Neural cell (in vitro differentiated cells): Measurements from ENCODE around the gene GNPDA2.

Source experiments
- CTCF ChIP-seq: fragments of 450-650 bp; IDR thresholded peaks from 2 replicates; pipeline ENCODE4 v1.5.1; 2014; ENCODE audit warnings: antibody characterized with exemption, mild to moderate bottlenecking, moderate library complexity; ENCODE audit not compliant: poor library complexity, severe bottlenecking
- EP300 ChIP-seq: fragments of 450-650 bp; conservative IDR thresholded peaks from 2 replicates; pipeline ENCODE4 v1.6.1; 2014; ENCODE audit warnings: antibody characterized with exemption, mild to moderate bottlenecking, moderate library complexity; ENCODE audit not compliant: poor library complexity, severe bottlenecking
- EZH2 ChIP-seq: fragments of 200-600, 300-800 bp; shearing (Covaris generic), sonication (generic); IDR thresholded peaks from 2 replicates; pipeline ENCODE4 v1.6.1; 2014; ENCODE audit warnings: antibody characterized with exemption, low read length, borderline replicate concordance, mild to moderate bottlenecking; ENCODE audit not compliant: insufficient read depth, poor library complexity, severe bottlenecking
- POLR2AphosphoS5 ChIP-seq: IDR thresholded peaks from 2 replicates; pipeline ENCODE4 v1.6.1; 2012
- RAD21 ChIP-seq: fragments of 450-650 bp; conservative IDR thresholded peaks from 2 replicates; pipeline ENCODE4 v1.6.1; 2014; ENCODE audit warnings: antibody characterized with exemption, mild to moderate bottlenecking, moderate library complexity
- REST ChIP-seq: IDR thresholded peaks from 2 replicates; pipeline ENCODE4 v1.6.1; 2012; ENCODE audit warnings: borderline replicate concordance
- SMC3 ChIP-seq: fragments of 450-650 bp; conservative IDR thresholded peaks from 2 replicates; pipeline ENCODE4 v1.6.1; 2014; ENCODE audit warnings: antibody characterized with exemption, mild to moderate bottlenecking, moderate library complexity; ENCODE audit not compliant: poor library complexity
- TAF1 ChIP-seq: IDR thresholded peaks from 2 replicates; pipeline ENCODE4 v1.6.1; 2012; ENCODE audit warnings: low read depth

- no peak for TF ChIP-seq CTCF
- TF ChIP-seq EZH2, result no peak
- TF ChIP-seq RAD21, result no peak
- no peak for TF ChIP-seq REST
- TF ChIP-seq TAF1, result no peak
- no peak for TF ChIP-seq EP300
- no peak for TF ChIP-seq POLR2AphosphoS5
- no peak for TF ChIP-seq SMC3
These were observed 51.0 kb downstream of the GNPDA2 start for GRCh38 chr4:44675366-44675765.
